ENCODE measurements around the gene FAM184A. TPM values are rescaled to one million over a fixed set of nuclear protein-coding genes. Genes with fewer than 3 reads are reported as not detected.

Gene FAM184A
- total and polyA plus RNA-seq, 2 of the 13 experiments (the other 11 are each of a cell fraction or from before 2014, with no cell fraction given): 7.0 to 18.0 TPM

DNA sequence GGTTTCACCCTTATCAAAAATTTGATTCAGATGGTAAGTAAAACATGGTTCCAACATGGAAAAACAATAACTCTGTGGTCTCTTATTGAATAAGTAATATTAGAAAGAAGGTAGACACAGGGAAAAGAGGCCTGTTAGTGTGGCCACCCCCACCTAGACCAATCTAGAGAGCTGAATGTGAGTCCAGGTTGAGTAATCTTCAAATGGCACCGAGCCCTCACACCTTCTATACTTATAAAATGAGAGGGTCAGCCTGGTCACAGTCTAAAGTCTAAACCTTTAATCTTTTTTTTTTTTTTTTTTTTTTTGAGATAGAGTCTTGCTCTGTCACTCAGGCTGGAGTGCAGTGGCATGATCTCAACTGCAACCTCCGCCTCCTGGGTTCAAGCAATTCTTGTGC lies 6.9 kb downstream of the FAM184A start (continued):
- TF ChIP-seq, protein P1, sequence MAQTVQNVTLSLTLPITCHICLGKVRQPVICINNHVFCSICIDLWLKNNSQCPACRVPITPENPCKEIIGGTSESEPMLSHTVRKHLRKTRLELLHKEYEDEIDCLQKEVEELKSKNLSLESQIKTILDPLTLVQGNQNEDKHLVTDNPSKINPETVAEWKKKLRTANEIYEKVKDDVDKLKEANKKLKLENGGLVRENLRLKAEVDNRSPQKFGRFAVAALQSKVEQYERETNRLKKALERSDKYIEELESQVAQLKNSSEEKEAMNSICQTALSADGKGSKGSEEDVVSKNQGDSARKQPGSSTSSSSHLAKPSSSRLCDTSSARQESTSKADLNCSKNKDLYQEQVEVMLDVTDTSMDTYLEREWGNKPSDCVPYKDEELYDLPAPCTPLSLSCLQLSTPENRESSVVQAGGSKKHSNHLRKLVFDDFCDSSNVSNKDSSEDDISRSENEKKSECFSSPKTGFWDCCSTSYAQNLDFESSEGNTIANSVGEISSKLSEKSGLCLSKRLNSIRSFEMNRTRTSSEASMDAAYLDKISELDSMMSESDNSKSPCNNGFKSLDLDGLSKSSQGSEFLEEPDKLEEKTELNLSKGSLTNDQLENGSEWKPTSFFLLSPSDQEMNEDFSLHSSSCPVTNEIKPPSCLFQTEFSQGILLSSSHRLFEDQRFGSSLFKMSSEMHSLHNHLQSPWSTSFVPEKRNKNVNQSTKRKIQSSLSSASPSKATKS (CRISPR knock-in tag; IDR thresholded peaks at IDR 0.05): no peak
- TF ChIP-seq TBX3 (IDR thresholded peaks at IDR 0.05; ENCODE audit: borderline replicate concordance) (peak; percentile 54; the same call in 1 of the 2 replicates), ZNF564 (CRISPR knock-in tag; IDR thresholded peaks at IDR 0.05) (no peak), PHB2 (IDR thresholded peaks at IDR 0.05; ENCODE audit: partially characterized antibody) (no peak), ZNF773 (CRISPR knock-in tag; IDR thresholded peaks at IDR 0.05; ENCODE audit: borderline replicate concordance) (no peak), MEIS2 (CRISPR knock-in tag; IDR thresholded peaks at IDR 0.05) (no peak), ZSCAN9 (CRISPR knock-in tag; IDR thresholded peaks at IDR 0.05; ENCODE audit: borderline replicate concordance) (no peak), CAMTA2 (CRISPR knock-in tag; IDR thresholded peaks at IDR 0.05; ENCODE audit: borderline replicate concordance) (no peak), NFE2L2 (IDR thresholded peaks at IDR 0.05; ENCODE audit: low read length) (no peak), NCOR1 (IDR thresholded peaks at IDR 0.05; ENCODE audit: borderline replicate concordance, low read length) (peak; percentile 63), RARA (CRISPR knock-in tag; IDR thresholded peaks at IDR 0.05) (peak; percentile 50), SMAD9 (CRISPR knock-in tag; IDR thresholded peaks at IDR 0.05) (no peak), POGZ (CRISPR knock-in tag; IDR thresholded peaks at IDR 0.05) (peak; percentile 42; the same call in 1 of the 2 replicates), EHMT2 (IDR thresholded peaks at IDR 0.05; ENCODE audit: borderline replicate concordance, low read depth, low read length) (no peak; the same call in 1 of the 2 replicates), ZNF333 (CRISPR knock-in tag; IDR thresholded peaks at IDR 0.05; ENCODE audit: borderline replicate concordance) (0 out of 2 replicates have a peak, but pooled peaks have one; percentile 30), MLLT10 (CRISPR knock-in tag; IDR thresholded peaks at IDR 0.05) (no peak), HNRNPUL1 (IDR thresholded peaks at IDR 0.05; ENCODE audit: low read depth, low read length) (no peak), ZBTB44 (CRISPR knock-in tag; IDR thresholded peaks at IDR 0.05) (no peak), EP300 (IDR thresholded peaks at IDR 0.05; ENCODE audit: low read depth in 2 of 2, low read length in 2 of 2) (peak in 1 of 2 experiments; percentile 63; a peak in 1 of 4 replicates), EP300 (CRISPR knock-in tag; IDR thresholded peaks at IDR 0.05; ENCODE audit: borderline replicate concordance) (no peak), ZNF296 (CRISPR knock-in tag; conservative IDR thresholded peaks at IDR 0.05) (no peak), ZNF224 (CRISPR knock-in tag; IDR thresholded peaks at IDR 0.05) (no peak)
- TF ChIP-seq, protein P2, sequence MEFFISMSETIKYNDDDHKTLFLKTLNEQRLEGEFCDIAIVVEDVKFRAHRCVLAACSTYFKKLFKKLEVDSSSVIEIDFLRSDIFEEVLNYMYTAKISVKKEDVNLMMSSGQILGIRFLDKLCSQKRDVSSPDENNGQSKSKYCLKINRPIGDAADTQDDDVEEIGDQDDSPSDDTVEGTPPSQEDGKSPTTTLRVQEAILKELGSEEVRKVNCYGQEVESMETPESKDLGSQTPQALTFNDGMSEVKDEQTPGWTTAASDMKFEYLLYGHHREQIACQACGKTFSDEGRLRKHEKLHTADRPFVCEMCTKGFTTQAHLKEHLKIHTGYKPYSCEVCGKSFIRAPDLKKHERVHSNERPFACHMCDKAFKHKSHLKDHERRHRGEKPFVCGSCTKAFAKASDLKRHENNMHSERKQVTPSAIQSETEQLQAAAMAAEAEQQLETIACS (CRISPR knock-in tag; IDR thresholded peaks at IDR 0.05): no peak
- TF ChIP-seq, protein P3, sequence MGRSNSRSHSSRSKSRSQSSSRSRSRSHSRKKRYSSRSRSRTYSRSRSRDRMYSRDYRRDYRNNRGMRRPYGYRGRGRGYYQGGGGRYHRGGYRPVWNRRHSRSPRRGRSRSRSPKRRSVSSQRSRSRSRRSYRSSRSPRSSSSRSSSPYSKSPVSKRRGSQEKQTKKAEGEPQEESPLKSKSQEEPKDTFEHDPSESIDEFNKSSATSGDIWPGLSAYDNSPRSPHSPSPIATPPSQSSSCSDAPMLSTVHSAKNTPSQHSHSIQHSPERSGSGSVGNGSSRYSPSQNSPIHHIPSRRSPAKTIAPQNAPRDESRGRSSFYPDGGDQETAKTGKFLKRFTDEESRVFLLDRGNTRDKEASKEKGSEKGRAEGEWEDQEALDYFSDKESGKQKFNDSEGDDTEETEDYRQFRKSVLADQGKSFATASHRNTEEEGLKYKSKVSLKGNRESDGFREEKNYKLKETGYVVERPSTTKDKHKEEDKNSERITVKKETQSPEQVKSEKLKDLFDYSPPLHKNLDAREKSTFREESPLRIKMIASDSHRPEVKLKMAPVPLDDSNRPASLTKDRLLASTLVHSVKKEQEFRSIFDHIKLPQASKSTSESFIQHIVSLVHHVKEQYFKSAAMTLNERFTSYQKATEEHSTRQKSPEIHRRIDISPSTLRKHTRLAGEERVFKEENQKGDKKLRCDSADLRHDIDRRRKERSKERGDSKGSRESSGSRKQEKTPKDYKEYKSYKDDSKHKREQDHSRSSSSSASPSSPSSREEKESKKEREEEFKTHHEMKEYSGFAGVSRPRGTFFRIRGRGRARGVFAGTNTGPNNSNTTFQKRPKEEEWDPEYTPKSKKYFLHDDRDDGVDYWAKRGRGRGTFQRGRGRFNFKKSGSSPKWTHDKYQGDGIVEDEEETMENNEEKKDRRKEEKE (IDR thresholded peaks at IDR 0.05): no peak
